ENCODE data around the gene SDK1.

DNA sequence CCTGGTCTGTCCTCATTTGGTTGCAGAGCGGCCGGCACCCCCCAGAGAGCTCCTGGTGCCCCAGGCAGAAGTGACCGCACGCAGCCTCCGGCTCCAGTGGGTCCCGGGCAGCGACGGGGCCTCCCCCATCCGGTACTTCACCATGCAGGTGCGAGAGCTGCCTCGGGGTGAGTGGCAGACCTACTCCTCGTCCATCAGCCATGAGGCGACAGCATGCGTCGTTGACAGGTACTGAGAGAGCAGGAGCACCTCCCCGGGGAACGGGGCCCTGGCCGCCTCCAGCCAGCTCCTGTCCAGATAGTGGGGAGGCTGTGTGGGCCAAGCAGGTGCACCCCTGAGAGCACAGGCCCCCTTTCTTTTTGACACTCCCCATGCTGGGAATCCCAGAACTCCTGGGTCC is 848.2 kb downstream of the SDK1 start:
- TF ChIP-seq, protein P1, sequence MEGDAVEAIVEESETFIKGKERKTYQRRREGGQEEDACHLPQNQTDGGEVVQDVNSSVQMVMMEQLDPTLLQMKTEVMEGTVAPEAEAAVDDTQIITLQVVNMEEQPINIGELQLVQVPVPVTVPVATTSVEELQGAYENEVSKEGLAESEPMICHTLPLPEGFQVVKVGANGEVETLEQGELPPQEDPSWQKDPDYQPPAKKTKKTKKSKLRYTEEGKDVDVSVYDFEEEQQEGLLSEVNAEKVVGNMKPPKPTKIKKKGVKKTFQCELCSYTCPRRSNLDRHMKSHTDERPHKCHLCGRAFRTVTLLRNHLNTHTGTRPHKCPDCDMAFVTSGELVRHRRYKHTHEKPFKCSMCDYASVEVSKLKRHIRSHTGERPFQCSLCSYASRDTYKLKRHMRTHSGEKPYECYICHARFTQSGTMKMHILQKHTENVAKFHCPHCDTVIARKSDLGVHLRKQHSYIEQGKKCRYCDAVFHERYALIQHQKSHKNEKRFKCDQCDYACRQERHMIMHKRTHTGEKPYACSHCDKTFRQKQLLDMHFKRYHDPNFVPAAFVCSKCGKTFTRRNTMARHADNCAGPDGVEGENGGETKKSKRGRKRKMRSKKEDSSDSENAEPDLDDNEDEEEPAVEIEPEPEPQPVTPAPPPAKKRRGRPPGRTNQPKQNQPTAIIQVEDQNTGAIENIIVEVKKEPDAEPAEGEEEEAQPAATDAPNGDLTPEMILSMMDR (IDR thresholded peaks at IDR 0.05): no peak
- no peak for TF ChIP-seq POLR2AphosphoS5 (IDR thresholded peaks at IDR 0.05; ENCODE audit: insufficient read depth in 1 of 2, low read depth in 1 of 2)

Measured in vagina (tissue), 2 donors.